ENCODE data around the gene SORCS1. TPM values are rescaled to one million over a fixed set of nuclear protein-coding genes. Genes with fewer than 3 reads are reported as not detected.

Gene SORCS1
- total and polyA plus RNA-seq, 2 of the 13 experiments (the other 11 are each of a cell fraction or from before 2014, with no cell fraction given) = not detected

DNA sequence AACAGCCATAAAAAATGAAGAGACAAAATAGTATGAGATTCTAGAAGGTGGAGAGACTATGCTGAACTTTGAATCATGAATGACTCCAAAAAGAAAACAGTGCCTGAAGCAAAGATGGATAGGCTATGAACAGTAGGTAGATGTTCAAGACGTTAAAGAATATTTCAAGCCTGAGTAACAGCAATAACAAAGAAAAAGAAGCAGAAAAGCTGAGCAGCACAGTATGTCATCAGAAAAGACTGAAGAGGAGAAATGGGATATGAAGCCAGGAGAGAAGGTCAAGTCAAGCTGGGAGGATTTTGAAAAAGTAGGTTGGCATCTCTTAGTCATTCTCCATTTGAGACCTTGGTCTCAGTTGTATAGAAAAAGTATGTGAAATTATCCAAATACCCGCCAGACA, 484.4 kb downstream of the SORCS1 start:
- Histone ChIP-seq H3K9ac (ENCODE audit: insufficient read depth, low read depth, low read length) (no peak overlapping the region), H3K79me2 (ENCODE audit: insufficient read depth, low read length) (no peaks in the 10 kb centered on the region), H3K9me3 (ENCODE audit: low read length) (peaks cover 35% of the 10 kb centered on the region), H3K4me3 (replicated peaks in 1 of 3; ENCODE audit: insufficient read depth in 1 of 3, low read depth in 2 of 3, low read length in 3 of 3) (no peak overlapping the region), H3K36me3 (replicated peaks in 1 of 2; ENCODE audit: control insufficient read depth in 1 of 2, insufficient read depth in 2 of 2, low read length in 2 of 2) (no peaks in the 10 kb centered on the region), H3K27me3 (ENCODE audit: control insufficient read depth in 1 of 2, insufficient read depth in 2 of 2, low read length in 2 of 2) (no peaks in the 10 kb centered on the region), H4K20me1 (ENCODE audit: insufficient read depth, low read length) (no peaks in the 10 kb centered on the region), H3K4me2 (ENCODE audit: low read depth, low read length) (no peak overlapping the region), H2AFZ (ENCODE audit: low read length) (no peak overlapping the region), H3K4me1 (ENCODE audit: insufficient read depth, low read length) (no peaks in the 10 kb centered on the region), H3K27ac (ENCODE audit: extremely low read length, insufficient read depth, low read length) (no peak overlapping the region)
- CTCF ChIA-PET (ENCODE audit: low intra/inter-chr PET ratio, low total read pairs) = no interaction called here
- intact Hi-C loops (cut with micrococcal nuclease; ENCODE audit: unreplicated experiment) (no loop called here), in situ Hi-C loops (cut with HindIII; ENCODE audit: extremely low pct_ligation_motif_present, low pct_unique_long_range_greater_than_20kb) (no loop called here)
- 4% methylated on average over 2 of the region's 2 CpGs for WGBS (ENCODE audit: low lambda C conversion rate)
- FAIRE-seq = no peak
- DNase-seq (ENCODE audit: low spot score) = no peak
- no TSS peak for BruUV-seq (replicated peaks)
- no peak for TF ChIP-seq CC2D1A (CRISPR knock-in tag; IDR thresholded peaks at IDR 0.05)
- no peak for TF ChIP-seq SOX13 (IDR thresholded peaks at IDR 0.05)
- no peak for TF ChIP-seq SOX13 (CRISPR knock-in tag; conservative IDR thresholded peaks at IDR 0.05 in 1 of 2, IDR thresholded peaks at IDR 0.05 in 1 of 2)
- no peak for TF ChIP-seq BORCS8-MEF2B (CRISPR knock-in tag; IDR thresholded peaks at IDR 0.05)
- TF ChIP-seq ATRX (CRISPR knock-in tag; IDR thresholded peaks at IDR 0.05; ENCODE audit: borderline replicate concordance) = no peak
- TF ChIP-seq ARID3A (IDR thresholded peaks at IDR 0.05; ENCODE audit: low read depth, low read length) = no peak
- TF ChIP-seq ATF2 (CRISPR knock-in tag; IDR thresholded peaks at IDR 0.05) = no peak
- no peak for TF ChIP-seq IKZF5 (CRISPR knock-in tag; IDR thresholded peaks at IDR 0.05)
- ATAC-seq = no peak
- POLR2A ChIA-PET = no interaction called here

All from HepG2 (cell line).